WTC11 (cell line): ENCODE data around the gene PSG2. TPM values are rescaled to one million over a fixed set of nuclear protein-coding genes. Genes with fewer than 3 reads are reported as not detected.
"Not testable (repeated sequence)": the region's sequence is repeated elsewhere in the genome, so short reads cannot be mapped to it uniquely, and the experiment has no call there.

Experiments used
- ATAC-seq: fragments of 200-7000 bp; cut with Tn5 transposase; 2 replicates; pipeline ENCODE4 v1.10.0; 2021; ENCODE audit warnings: mild to moderate bottlenecking, moderate library complexity
- CTCF ChIA-PET: fragments of 300-600 bp; sonication (Branson Sonifier 250); formaldehyde crosslinking; loops from one replicate; lab custom pipeline; 2021; ENCODE audit warnings: antibody characterized with exemption; lab: Charles Lee
- POLR2A ChIA-PET: fragments of 350-600 bp; sonication (Branson Sonifier 250); formaldehyde crosslinking; loops from one replicate; lab custom pipeline; 2021; ENCODE audit warnings: antibody characterized with exemption; lab: Charles Lee
- DNase-seq: peaks from one replicate; pipeline ENCODE4 v3.0.0; 2021; ENCODE audit warnings: low spot score
- H3K27ac Mint-ChIP-seq: 2 replicates; pipeline ENCODE4 v1.8.0; 2021; ENCODE audit warnings: mixed read lengths
- H3K27me3 Mint-ChIP-seq: 2 replicates; pipeline ENCODE4 v1.8.0; 2021; ENCODE audit warnings: low read depth, mild to moderate bottlenecking, moderate library complexity, mixed read lengths
- H3K36me3 Mint-ChIP-seq: 2 replicates; pipeline ENCODE4 v1.8.0; 2021; ENCODE audit warnings: mixed read lengths
- H3K4me1 Mint-ChIP-seq: 2 replicates; pipeline ENCODE4 v1.8.0; 2022; ENCODE audit warnings: mixed read lengths
- H3K4me3 Mint-ChIP-seq: 2 replicates; pipeline ENCODE4 v1.8.0; 2021; ENCODE audit warnings: mild to moderate bottlenecking, moderate library complexity, mixed read lengths
- H3K9me3 Mint-ChIP-seq: 2 replicates; pipeline ENCODE4 v1.8.0; 2021; ENCODE audit warnings: mixed read lengths
- SMAD4 ChIP-seq: sonication (generic); formaldehyde crosslinking; IDR thresholded peaks from 2 replicates; pipeline ENCODE4 v1.8.0; 2022; ENCODE audit warnings: mild to moderate bottlenecking, missing genetic modification reagents
- total RNA-seq: library from RNA; stranded (reverse); gene quantifications from 3 replicates; pipeline ENCODE4 v1.2.3, GENCODE V29; 2021
- TF ChIP-seq, protein P1 (sequence below): sonication (generic); formaldehyde crosslinking; IDR thresholded peaks from 2 replicates; pipeline ENCODE4 v1.8.0; 2022; ENCODE audit warnings: missing genetic modification reagents

Gene PSG2
- total RNA-seq, 1 experiment from 2014 or later = not detected

DNA sequence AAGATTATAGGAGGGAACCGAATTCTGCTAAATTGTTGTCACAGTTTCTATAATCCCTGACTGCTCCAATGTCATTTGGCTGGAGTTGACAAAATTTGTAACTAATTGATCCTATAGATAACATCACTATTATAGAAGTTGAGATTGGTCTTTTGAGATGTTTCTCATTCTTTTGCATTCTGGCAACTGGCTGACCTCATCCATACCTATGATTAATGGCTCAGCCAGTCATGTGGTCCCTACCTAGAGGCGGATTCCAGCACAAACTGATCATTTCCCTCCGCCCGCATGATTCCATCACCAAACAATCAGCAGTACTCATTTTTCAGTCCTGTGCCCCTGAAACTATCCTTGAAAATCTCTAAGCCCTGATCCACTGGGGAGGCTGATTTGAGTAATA is 4.2 kb downstream of the PSG2 start (continued):
- TF ChIP-seq, protein P1, sequence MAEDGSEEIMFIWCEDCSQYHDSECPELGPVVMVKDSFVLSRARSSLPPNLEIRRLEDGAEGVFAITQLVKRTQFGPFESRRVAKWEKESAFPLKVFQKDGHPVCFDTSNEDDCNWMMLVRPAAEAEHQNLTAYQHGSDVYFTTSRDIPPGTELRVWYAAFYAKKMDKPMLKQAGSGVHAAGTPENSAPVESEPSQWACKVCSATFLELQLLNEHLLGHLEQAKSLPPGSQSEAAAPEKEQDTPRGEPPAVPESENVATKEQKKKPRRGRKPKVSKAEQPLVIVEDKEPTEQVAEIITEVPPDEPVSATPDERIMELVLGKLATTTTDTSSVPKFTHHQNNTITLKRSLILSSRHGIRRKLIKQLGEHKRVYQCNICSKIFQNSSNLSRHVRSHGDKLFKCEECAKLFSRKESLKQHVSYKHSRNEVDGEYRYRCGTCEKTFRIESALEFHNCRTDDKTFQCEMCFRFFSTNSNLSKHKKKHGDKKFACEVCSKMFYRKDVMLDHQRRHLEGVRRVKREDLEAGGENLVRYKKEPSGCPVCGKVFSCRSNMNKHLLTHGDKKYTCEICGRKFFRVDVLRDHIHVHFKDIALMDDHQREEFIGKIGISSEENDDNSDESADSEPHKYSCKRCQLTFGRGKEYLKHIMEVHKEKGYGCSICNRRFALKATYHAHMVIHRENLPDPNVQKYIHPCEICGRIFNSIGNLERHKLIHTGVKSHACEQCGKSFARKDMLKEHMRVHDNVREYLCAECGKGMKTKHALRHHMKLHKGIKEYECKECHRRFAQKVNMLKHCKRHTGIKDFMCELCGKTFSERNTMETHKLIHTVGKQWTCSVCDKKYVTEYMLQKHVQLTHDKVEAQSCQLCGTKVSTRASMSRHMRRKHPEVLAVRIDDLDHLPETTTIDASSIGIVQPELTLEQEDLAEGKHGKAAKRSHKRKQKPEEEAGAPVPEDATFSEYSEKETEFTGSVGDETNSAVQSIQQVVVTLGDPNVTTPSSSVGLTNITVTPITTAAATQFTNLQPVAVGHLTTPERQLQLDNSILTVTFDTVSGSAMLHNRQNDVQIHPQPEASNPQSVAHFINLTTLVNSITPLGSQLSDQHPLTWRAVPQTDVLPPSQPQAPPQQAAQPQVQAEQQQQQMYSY (CRISPR knock-in tag) = no peak
- no peak for TF ChIP-seq SMAD4

DNA sequence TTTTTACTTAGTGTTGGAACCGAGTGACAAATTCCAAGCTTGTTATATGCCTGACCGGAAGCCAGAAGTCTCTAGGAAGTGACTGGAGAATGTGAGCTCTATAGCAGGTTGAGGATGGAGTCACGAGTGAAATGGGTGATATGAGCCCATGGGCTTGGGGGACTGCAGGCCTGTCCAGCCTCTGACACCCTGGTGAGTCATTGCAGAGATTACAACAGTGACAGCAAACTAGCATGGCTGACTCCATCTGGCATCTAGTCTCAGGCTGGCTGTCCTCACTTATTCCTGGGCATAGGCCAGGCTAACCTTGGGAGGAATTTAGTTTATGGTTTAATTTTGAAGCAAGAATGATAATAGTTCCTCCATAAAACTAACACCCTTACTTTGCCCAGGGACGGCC is 4.6 kb downstream of the PSG2 start:
- CTCF ChIA-PET, H3K27me3 Mint-ChIP-seq, H3K36me3 Mint-ChIP-seq, ATAC-seq, POLR2A ChIA-PET, H3K4me3 Mint-ChIP-seq, DNase-seq, H3K27ac Mint-ChIP-seq, H3K4me1 Mint-ChIP-seq: not testable (repeated sequence)
- H3K9me3 Mint-ChIP-seq = peaks cover 30% of the 10 kb centered on the region

DNA sequence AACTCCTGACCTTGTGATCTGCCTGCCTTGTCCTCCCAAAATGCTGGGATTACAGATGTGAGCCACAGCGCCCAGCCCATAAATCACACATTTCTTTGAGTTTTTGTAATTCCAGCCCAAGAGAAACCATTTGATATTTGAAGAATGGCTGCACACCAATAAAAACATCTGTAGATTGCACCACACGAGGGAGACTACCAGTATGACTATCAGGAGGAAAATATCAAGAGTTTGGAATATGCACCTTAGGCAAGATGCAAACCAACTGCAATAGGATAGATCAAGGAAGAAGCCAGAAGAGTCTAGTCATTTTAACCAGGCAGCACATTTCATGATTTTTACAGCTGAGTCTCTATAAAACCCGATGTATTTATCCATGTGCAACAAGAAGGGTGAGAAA is 20.1 kb downstream of the PSG2 start:
- H3K36me3 Mint-ChIP-seq, DNase-seq, H3K27ac Mint-ChIP-seq, CTCF ChIA-PET, H3K4me1 Mint-ChIP-seq, POLR2A ChIA-PET, ATAC-seq, H3K4me3 Mint-ChIP-seq: not testable (repeated sequence)
- peaks cover 13% of the 10 kb centered on the region for H3K27me3 Mint-ChIP-seq
- H3K9me3 Mint-ChIP-seq = peaks cover 62% of the 10 kb centered on the region

DNA sequence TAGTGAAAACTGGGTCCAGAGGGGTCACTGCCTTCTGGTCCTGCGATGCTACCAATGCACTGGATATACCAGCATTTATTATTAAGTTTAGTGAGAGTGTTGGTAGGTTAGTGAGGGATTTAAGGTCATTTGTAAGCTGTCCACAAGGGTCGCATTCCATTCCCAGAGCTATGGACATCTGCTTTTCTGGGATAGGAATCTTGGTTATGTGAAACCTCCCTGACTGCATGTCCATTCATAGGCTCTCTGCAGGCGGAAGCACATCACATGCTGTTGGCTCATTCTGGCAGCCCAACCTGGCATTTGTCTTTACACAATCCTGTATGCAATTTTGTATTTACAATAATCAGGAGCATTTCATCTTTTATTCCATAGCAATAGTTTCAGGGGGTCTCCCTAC is 21.2 kb downstream of the PSG2 start:
- CTCF ChIA-PET, DNase-seq, H3K4me3 Mint-ChIP-seq, ATAC-seq, H3K4me1 Mint-ChIP-seq, POLR2A ChIA-PET: not testable (repeated sequence)
- Mint-ChIP-seq H3K9me3 (peaks cover 70% of the 10 kb centered on the region), H3K36me3 (peaks cover 11% of the 10 kb centered on the region), H3K27me3 (peaks cover 18% of the 10 kb centered on the region), H3K27ac (0 out of 2 replicates have a peak overlapping the region, but pooled peaks have one; percentile 16)

DNA sequence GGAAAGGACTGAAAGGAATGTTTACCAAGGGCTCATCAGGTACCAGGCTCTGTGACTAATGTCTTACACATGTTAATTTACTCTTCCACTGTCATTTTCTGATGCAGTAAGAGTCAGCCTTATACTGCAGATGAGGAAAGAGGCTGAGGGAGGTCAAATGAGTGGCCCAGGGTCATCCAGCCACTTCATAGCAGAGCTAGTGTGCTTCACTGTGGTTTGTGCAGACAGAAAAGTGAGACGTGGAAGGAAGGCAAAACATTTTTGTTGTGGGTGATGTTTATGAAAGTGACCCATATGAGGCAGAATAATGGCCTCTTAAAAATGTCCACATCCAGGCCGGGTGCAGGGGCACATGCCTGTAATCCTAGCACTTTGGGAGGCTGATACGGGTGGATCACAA is 22.2 kb downstream of the PSG2 start:
- POLR2A ChIA-PET, H3K4me3 Mint-ChIP-seq: not testable (repeated sequence)

DNA sequence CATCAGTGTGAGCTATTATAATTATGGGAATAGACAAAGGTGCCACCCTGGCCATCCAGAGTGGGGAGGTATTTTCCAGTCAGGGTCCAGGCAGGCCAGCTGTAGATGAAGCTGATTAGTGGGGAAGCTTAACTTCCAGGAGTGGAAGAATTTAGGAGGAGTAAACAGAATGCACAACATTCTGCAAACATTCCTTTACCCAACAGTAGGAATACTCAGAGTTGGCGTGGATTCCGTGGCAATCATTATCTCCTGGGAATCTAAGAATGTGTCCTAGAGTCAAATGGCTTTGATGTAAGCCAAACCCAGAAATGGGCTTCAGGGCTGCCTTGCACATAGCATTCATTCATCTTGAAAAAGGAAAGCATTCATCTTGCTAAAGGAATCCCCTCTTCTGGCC is 23.0 kb downstream of the PSG2 start:
- Mint-ChIP-seq H3K27me3 (peaks cover 18% of the 10 kb centered on the region), H3K9me3 (peaks cover 75% of the 10 kb centered on the region), H3K36me3 (peaks cover 27% of the 10 kb centered on the region)
- ATAC-seq, H3K4me3 Mint-ChIP-seq, DNase-seq, CTCF ChIA-PET, POLR2A ChIA-PET, H3K27ac Mint-ChIP-seq, H3K4me1 Mint-ChIP-seq: not testable (repeated sequence)

More for the DNA sequence above, 22.2 kb downstream of the PSG2 start:
- ATAC-seq, H3K27ac Mint-ChIP-seq, H3K4me1 Mint-ChIP-seq, CTCF ChIA-PET, DNase-seq: not testable (repeated sequence)
- peaks cover 70% of the 10 kb centered on the region for H3K9me3 Mint-ChIP-seq
- H3K36me3 Mint-ChIP-seq = peaks cover 19% of the 10 kb centered on the region
- H3K27me3 Mint-ChIP-seq = peaks cover 18% of the 10 kb centered on the region

DNA sequence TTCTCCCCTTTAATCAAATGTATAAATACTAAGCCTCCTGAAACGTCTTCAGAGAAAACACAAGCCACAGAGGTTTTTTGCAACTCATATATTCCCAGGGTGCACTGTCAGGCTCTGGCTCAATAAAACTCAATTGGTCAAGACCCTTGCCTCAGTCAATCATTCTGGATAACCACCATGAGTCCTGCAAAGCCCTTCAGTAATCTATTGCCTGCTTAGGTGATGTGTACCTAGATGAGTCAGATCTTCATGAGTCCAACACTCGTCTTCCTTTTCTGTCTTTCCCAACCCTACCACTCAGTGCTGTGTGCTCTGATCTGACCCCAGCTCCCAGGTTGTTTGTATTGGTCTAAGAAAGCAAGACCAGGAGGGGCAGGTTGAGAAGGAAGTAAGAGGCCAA is 24.1 kb downstream of the PSG2 start:
- POLR2A ChIA-PET, H3K27ac Mint-ChIP-seq, ATAC-seq, DNase-seq, H3K4me3 Mint-ChIP-seq, H3K4me1 Mint-ChIP-seq, CTCF ChIA-PET: not testable (repeated sequence)
- Mint-ChIP-seq H3K27me3 (peaks cover 18% of the 10 kb centered on the region), H3K9me3 (peaks cover 81% of the 10 kb centered on the region), H3K36me3 (peaks cover 31% of the 10 kb centered on the region)

DNA sequence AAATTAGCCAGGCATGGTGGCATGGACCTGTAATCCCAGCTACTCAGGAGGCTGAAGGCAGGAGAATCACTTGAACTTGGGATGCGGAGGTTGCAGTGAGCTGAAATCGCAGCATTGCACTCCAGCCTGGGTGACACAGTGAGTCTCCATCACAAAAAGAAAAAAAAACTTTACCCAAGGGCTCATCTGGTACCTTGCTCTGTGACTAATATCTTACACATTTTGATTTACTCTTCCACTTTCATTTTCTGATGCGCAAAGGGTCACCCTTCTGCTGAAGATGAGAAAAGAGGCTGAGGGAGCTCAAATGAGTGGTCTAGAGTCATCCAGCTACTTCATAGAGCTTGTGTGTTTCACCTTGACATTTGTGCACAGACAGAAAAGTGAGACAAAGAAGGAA is 34.5 kb downstream of the PSG2 start:
- H3K27ac Mint-ChIP-seq = not testable (repeated sequence)

DNA sequence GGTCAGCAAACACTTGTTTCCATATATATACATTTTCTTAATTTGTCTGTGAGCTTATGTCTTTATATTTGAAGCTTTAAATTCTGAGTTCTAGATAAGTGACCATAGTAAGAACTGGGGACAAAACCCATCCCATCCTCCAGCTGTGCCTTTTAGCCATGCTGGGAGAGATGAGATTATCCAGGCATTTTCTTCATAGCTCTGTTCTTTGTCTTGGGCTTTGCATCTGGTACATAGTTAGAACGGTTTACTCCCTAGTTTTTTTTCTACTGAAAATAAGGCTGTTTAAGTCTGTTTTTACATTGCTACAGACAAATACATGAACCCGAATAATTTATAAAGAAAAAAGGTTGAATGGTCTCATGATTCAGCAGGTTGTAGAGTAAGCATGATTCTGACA is 35.9 kb downstream of the PSG2 start:
- H3K36me3 Mint-ChIP-seq, H3K27ac Mint-ChIP-seq, POLR2A ChIA-PET, CTCF ChIA-PET, ATAC-seq, H3K4me1 Mint-ChIP-seq, H3K4me3 Mint-ChIP-seq, DNase-seq, H3K27me3 Mint-ChIP-seq: not testable (repeated sequence)
- H3K9me3 Mint-ChIP-seq = peaks cover 39% of the 10 kb centered on the region

More for the DNA sequence above, 34.5 kb downstream of the PSG2 start:
- CTCF ChIA-PET, ATAC-seq, H3K36me3 Mint-ChIP-seq, DNase-seq, H3K27me3 Mint-ChIP-seq, POLR2A ChIA-PET, H3K4me3 Mint-ChIP-seq, H3K4me1 Mint-ChIP-seq: not testable (repeated sequence)
- peaks cover 33% of the 10 kb centered on the region for H3K9me3 Mint-ChIP-seq

DNA sequence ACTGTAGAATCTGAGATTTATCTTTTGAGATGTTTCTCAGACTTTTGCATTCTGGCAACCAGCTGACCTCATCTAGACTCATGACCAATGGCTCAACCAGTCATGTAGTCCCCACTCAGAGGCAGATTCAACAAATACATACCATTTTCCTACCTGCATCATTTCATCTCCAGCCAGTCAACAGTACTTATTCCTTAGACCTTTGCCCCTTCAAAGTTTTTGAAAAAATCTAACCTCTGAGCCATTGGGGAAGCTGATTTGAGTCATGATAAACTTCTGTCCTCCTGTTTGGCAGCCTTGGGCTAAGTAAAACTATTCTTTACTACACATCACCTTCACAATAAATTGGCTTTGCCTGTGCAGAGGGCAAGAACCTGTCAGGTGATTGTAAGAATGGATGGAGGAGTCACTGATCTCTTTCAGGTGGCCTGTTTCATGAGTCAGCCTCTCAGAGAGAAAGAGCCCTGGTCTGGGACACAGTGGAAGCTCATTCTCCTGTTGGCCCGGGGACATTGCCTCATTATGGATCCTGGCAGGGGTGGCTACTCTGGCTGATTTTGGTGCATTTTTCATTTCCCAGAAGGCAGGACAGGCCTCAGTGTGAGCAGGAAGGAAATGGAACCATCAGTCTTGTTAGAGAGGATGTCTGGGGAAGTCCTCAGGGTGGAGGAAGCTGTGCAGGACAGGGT is 38.9 kb downstream of the PSG2 start:
- POLR2A ChIA-PET, H3K27me3 Mint-ChIP-seq, H3K36me3 Mint-ChIP-seq, ATAC-seq, H3K27ac Mint-ChIP-seq, CTCF ChIA-PET, H3K4me1 Mint-ChIP-seq, DNase-seq, H3K4me3 Mint-ChIP-seq: not testable (repeated sequence)
- H3K9me3 Mint-ChIP-seq = peaks cover 20% of the 10 kb centered on the region

DNA sequence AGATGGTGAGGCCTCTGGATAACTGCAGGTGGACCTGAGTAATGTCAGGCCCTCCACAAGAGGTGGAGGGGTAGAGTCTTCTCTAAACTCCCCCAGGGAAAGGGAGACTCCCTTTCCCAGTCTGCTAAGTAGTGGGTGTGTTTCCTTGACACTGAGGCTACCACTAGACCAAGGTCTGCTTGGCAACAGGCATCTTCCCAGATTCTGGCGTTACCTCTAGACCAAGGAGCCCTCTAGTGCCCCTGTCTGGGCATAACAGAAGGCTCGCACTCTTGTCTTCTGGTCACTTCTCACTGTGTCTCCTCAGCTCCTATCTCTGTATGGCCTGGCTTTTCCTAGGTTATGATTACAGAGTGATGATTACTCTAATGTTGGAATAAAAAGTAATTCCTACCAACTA is 50.9 kb downstream of the PSG2 start:
- H3K4me3 Mint-ChIP-seq, POLR2A ChIA-PET, H3K4me1 Mint-ChIP-seq, H3K27ac Mint-ChIP-seq, H3K27me3 Mint-ChIP-seq, ATAC-seq, H3K9me3 Mint-ChIP-seq, H3K36me3 Mint-ChIP-seq, CTCF ChIA-PET: not testable (repeated sequence)
- peak; percentile 36 for DNase-seq
